ENCODE measurements around the gene DCAKD.

DCAKD gene

DNA sequence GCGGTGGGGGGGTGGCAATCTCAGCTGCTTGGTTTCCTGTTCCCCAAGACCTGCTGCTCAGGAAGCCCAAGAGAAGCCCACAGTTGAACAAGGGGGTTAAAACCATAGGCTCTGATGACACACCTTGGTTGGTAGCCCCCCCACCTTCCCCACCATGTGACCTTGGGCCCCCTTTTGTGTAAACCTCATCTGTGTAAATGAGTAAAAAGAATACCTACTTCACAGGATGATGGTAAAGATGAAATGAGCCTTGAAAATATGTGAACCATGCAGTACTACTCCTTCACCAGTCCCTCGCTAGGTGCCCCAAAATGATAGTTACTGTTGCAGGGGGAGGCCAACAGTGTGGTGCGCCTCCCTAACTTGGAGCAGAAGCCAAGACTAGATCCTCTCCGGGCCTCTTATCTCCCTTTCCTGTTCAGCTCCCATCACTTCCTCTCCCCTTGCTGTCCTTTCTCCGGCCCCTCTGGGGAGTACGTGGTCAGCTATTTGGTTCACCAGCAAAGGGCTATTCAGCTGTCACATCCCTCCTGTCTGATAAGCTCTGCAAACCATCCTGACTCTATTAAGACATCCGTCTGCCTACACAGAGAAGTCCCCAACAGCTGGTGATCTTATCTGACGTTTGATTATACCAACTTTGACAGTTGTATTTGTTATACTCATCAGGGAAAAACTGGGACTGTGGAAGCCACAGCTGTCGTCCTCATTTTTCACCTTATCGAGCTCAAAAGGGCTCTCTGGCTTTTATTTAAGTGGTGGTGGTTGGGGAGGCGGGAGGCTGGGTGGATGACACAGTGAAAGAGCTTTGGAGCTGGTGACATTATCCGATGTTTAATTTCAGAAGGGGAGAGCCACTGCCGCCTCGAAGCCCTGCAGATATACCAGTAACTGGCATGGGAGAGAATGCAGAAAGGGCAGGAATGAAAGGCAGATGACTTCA, 19.9 kb downstream of the DCAKD start:
- TF ChIP-seq, protein P1, sequence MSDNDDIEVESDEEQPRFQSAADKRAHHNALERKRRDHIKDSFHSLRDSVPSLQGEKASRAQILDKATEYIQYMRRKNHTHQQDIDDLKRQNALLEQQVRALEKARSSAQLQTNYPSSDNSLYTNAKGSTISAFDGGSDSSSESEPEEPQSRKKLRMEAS (IDR thresholded peaks at IDR 0.05; ENCODE audit: low read depth, low read length) = no peak
- TF ChIP-seq, protein P2, sequence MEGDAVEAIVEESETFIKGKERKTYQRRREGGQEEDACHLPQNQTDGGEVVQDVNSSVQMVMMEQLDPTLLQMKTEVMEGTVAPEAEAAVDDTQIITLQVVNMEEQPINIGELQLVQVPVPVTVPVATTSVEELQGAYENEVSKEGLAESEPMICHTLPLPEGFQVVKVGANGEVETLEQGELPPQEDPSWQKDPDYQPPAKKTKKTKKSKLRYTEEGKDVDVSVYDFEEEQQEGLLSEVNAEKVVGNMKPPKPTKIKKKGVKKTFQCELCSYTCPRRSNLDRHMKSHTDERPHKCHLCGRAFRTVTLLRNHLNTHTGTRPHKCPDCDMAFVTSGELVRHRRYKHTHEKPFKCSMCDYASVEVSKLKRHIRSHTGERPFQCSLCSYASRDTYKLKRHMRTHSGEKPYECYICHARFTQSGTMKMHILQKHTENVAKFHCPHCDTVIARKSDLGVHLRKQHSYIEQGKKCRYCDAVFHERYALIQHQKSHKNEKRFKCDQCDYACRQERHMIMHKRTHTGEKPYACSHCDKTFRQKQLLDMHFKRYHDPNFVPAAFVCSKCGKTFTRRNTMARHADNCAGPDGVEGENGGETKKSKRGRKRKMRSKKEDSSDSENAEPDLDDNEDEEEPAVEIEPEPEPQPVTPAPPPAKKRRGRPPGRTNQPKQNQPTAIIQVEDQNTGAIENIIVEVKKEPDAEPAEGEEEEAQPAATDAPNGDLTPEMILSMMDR (IDR thresholded peaks at IDR 0.05; ENCODE audit: low read depth, low read length) = no peak
- no peak for TF ChIP-seq POLR2A (IDR thresholded peaks at IDR 0.05; ENCODE audit: extremely low read depth, insufficient read length)
- TF ChIP-seq MYC (IDR thresholded peaks at IDR 0.05; ENCODE audit: low read depth, low read length) = no peak
- peak; percentile 75 for DNase-seq (ENCODE audit: low read depth)

GRCh38 chr17:45030733-45031132, 20.7 kb downstream of the DCAKD start:
- TF ChIP-seq POLR2A (IDR thresholded peaks at IDR 0.05; ENCODE audit: extremely low read depth, insufficient read length) (no peak), MYC (IDR thresholded peaks at IDR 0.05; ENCODE audit: low read depth, low read length) (no peak)
- TF ChIP-seq, protein P1 (IDR thresholded peaks at IDR 0.05; ENCODE audit: low read depth, low read length) = no peak
- TF ChIP-seq, protein P2 (IDR thresholded peaks at IDR 0.05; ENCODE audit: low read depth, low read length) = no peak
- DNase-seq (ENCODE audit: low read depth) = no peak
- H3K4me3 ChIP-seq (ENCODE audit: low read depth, low read length) = no peak overlapping the region

More for the DNA sequence above, 19.9 kb downstream of the DCAKD start:
- H3K4me3 ChIP-seq (ENCODE audit: low read depth, low read length) = no peak overlapping the region

DNA sequence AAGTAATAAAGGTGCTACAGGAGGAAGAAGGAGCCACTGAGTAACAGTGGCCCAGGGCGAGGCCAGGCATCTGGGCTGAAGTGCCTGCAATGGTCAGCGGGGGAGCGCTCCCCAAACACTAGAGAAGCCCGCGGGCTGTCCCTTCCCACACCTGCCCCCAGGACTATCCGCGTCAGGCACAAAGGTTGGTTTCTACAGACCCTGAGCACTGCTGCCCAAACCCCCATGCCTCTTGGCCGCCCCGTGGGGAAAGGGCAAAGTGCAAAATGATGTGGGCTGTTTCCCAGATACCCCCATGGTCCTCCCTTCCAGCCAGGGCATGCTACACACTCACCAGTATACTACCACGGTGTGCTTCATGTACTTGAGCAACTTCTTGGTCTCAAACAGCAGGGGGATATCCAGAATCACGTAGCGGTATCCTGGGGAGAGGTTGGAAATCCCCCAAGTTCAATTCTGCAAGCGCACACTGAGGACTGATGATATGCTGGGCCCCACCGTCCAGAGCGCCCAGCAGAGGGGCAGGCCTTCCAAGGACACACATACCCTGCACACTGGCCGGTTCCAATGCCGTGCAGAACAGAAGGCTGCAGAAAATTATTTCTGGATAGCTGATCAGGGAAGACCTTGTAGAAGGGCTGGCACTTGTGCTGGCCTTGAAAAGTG, 21.5 kb downstream of the DCAKD start:
- H3K4me3 ChIP-seq (ENCODE audit: low read depth, low read length) = no peak overlapping the region
- TF ChIP-seq, protein P1 (IDR thresholded peaks at IDR 0.05; ENCODE audit: low read depth, low read length) = no peak
- no peak for TF ChIP-seq POLR2A (IDR thresholded peaks at IDR 0.05; ENCODE audit: extremely low read depth, insufficient read length)
- no peak for TF ChIP-seq MYC (IDR thresholded peaks at IDR 0.05; ENCODE audit: low read depth, low read length)
- TF ChIP-seq, protein P2 (IDR thresholded peaks at IDR 0.05; ENCODE audit: low read depth, low read length) = no peak
- DNase-seq (ENCODE audit: low read depth) = no peak

DNA sequence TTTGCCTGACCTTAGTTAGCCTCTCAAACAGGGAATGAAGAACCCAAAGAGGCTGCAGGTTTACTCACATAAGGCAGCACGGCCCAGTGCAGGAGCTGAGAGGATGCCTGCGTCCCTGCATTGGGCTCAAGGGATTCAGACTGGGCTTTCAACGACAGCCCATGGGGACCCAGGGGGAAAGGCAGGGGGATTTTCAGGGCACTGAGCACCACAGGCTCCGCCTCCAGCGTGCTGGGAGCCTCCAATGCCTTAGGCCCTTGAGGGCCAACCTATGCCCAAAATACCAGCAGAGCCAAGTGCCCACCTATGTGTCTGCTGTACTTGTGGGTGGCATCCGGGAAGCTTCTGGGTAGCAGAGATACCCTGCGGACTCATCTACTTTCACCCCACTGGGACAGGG, 22.3 kb downstream of the DCAKD start:
- no peak for DNase-seq (ENCODE audit: low read depth)
- no peak for TF ChIP-seq POLR2A (IDR thresholded peaks at IDR 0.05; ENCODE audit: extremely low read depth, insufficient read length)
- TF ChIP-seq, protein P2 (IDR thresholded peaks at IDR 0.05; ENCODE audit: low read depth, low read length) = no peak
- TF ChIP-seq, protein P1 (IDR thresholded peaks at IDR 0.05; ENCODE audit: low read depth, low read length) = no peak
- TF ChIP-seq MYC (IDR thresholded peaks at IDR 0.05; ENCODE audit: low read depth, low read length) = no peak
- H3K4me3 ChIP-seq (ENCODE audit: low read depth, low read length) = no peak overlapping the region

DNA sequence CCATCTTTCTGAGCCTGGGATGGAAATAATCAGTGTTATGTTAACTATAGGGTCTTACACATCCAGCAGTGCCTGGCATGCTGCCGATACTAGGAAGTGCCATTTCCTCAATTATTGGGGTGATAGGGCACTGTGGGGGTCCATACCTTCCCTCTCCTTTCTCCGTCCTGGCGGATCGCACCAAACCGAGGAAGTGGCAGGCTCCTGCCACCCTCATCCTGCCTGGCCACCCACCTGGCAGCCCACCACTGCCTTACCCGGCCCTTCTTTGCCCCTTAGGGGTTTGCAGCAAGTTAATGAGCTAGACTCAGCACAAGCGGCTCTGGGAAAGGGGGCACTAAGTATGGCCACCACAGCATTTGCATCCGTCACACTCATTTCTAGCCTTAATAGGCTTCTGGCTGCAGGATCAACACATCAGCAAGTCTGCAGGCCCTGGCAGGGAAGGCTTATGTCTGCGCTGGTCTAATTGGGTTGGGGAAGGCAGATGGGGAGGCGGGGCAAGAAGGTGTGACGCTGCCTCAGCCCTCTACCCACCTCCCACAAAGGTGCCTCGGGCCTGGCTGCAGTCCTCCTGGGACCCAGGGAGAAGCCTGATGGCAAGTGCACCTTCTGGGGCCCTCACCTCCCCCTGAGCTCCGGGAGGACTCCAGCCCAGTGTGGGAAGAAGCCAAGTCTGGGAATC, 28.6 kb downstream of the DCAKD start:
- DNase-seq (ENCODE audit: low read depth) = no peak
- TF ChIP-seq, protein P1 (IDR thresholded peaks at IDR 0.05; ENCODE audit: low read depth, low read length) = no peak
- no peak for TF ChIP-seq POLR2A (IDR thresholded peaks at IDR 0.05; ENCODE audit: extremely low read depth, insufficient read length)
- TF ChIP-seq, protein P2 (IDR thresholded peaks at IDR 0.05; ENCODE audit: low read depth, low read length) = no peak
- H3K4me3 ChIP-seq (ENCODE audit: low read depth, low read length) = no peak overlapping the region

Data from NB4 (cell line).